Osteoblast (primary cell): Measurements from ENCODE around the gene CHRD. TPM values are rescaled to one million over a fixed set of nuclear protein-coding genes. Genes with fewer than 3 reads are reported as not detected.

Experiments used
- DNase-seq: peaks from one replicate; pipeline ENCODE4 v3.0.0; 2011; ENCODE audit warnings: low spot score, mixed read lengths; ENCODE audit not compliant: insufficient read length; ENCODE audit errors: missing footprints
- H2AFZ ChIP-seq: 2 replicates; pipeline ENCODE4 v1.6.0; 2011; ENCODE audit warnings: mild to moderate bottlenecking, low read length
- H3K27ac ChIP-seq: 2 replicates; pipeline ENCODE4 v1.5.1; 2011; ENCODE audit warnings: mild to moderate bottlenecking, low read depth, low read length, moderate library complexity
- H3K27me3 ChIP-seq: 2 replicates; pipeline ENCODE4 v1.6.0; 2012; ENCODE audit warnings: mild to moderate bottlenecking, control low read depth, inconsistent platforms, low read length, moderate library complexity; ENCODE audit not compliant: insufficient read depth
- H3K36me3 ChIP-seq: 2 replicates; pipeline ENCODE4 v1.5.1; 2011; ENCODE audit warnings: mild to moderate bottlenecking, low read length, control low read depth, moderate library complexity; ENCODE audit not compliant: insufficient read depth
- H3K4me1 ChIP-seq: 2 replicates; pipeline ENCODE4 v1.5.1; 2011; ENCODE audit warnings: mild to moderate bottlenecking, low read length, control low read depth, moderate library complexity; ENCODE audit not compliant: insufficient read depth
- H3K4me2 ChIP-seq: 2 replicates; pipeline ENCODE4 v1.6.0; 2011; ENCODE audit warnings: mild to moderate bottlenecking, low read length; ENCODE audit not compliant: insufficient read depth
- H3K4me3 ChIP-seq: fragments of 200-600 bp; sonication (generic); 3 replicates; pipeline ENCODE4 v1.5.1; 2012; ENCODE audit warnings: mild to moderate bottlenecking, low read length, inconsistent platforms; ENCODE audit not compliant: insufficient read depth
- H3K79me2 ChIP-seq: 2 replicates; pipeline ENCODE4 v1.6.0; 2012; ENCODE audit warnings: mild to moderate bottlenecking, low read length, control low read depth, inconsistent platforms; ENCODE audit not compliant: insufficient read depth
- H3K9me3 ChIP-seq: 2 replicates; pipeline ENCODE4 v1.5.1; 2011; ENCODE audit warnings: low read depth, low read length, control low read depth
- H4K20me1 ChIP-seq: 2 replicates; pipeline ENCODE4 v1.6.0; 2012; ENCODE audit warnings: mild to moderate bottlenecking, low read length, control low read depth; ENCODE audit not compliant: insufficient read depth
- total RNA-seq: library from RNA; depleted of rRNA; stranded (reverse); fragments of >200 nt; gene quantifications from 2 replicates; pipeline ENCODE4 v1.2.3, GENCODE V29; 2012
- TF ChIP-seq, protein P1 (sequence below): IDR thresholded peaks from 2 replicates; pipeline ENCODE4 v1.5.1; 2011; ENCODE audit warnings: mild to moderate bottlenecking, low read depth, low read length, moderate library complexity; ENCODE audit errors: extremely low read depth

CHRD gene
- total RNA-seq, 1 donor: 0.36 TPM

DNA sequence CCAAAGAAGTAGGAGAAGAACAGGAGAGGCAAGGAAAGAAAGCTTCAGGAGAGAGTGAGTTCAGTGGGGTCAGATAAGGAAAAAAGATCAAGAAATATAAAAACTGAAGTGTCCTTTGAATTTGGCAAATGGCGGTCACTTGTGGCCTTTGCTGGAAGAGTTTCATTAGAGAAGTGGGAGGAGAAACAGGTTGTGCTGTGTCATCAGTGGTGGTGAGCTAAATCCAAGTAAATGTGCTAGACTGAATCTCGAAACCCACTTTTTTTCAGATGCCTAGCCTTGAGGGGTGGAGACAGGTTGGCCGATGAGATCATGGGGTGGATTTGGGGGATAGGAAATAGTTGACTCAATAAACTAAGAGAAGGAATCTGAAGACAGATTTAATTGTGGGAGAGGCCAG lies 43.7 kb downstream of the CHRD start:
- no peak overlapping the region for H3K4me2 ChIP-seq
- H2AFZ ChIP-seq: no peak overlapping the region
- no peaks in the 10 kb centered on the region for H3K36me3 ChIP-seq
- H3K9me3 ChIP-seq: no peaks in the 10 kb centered on the region
- H3K27me3 ChIP-seq: peaks cover 16% of the 10 kb centered on the region
- TF ChIP-seq, protein P1, sequence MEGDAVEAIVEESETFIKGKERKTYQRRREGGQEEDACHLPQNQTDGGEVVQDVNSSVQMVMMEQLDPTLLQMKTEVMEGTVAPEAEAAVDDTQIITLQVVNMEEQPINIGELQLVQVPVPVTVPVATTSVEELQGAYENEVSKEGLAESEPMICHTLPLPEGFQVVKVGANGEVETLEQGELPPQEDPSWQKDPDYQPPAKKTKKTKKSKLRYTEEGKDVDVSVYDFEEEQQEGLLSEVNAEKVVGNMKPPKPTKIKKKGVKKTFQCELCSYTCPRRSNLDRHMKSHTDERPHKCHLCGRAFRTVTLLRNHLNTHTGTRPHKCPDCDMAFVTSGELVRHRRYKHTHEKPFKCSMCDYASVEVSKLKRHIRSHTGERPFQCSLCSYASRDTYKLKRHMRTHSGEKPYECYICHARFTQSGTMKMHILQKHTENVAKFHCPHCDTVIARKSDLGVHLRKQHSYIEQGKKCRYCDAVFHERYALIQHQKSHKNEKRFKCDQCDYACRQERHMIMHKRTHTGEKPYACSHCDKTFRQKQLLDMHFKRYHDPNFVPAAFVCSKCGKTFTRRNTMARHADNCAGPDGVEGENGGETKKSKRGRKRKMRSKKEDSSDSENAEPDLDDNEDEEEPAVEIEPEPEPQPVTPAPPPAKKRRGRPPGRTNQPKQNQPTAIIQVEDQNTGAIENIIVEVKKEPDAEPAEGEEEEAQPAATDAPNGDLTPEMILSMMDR: no peak
- peaks cover 5% of the 10 kb centered on the region for H3K4me1 ChIP-seq
- DNase-seq: no peak
- H3K79me2 ChIP-seq: no peaks in the 10 kb centered on the region
- H4K20me1 ChIP-seq: no peaks in the 10 kb centered on the region
- no peak overlapping the region for H3K27ac ChIP-seq
- no peak overlapping the region for H3K4me3 ChIP-seq

DNA sequence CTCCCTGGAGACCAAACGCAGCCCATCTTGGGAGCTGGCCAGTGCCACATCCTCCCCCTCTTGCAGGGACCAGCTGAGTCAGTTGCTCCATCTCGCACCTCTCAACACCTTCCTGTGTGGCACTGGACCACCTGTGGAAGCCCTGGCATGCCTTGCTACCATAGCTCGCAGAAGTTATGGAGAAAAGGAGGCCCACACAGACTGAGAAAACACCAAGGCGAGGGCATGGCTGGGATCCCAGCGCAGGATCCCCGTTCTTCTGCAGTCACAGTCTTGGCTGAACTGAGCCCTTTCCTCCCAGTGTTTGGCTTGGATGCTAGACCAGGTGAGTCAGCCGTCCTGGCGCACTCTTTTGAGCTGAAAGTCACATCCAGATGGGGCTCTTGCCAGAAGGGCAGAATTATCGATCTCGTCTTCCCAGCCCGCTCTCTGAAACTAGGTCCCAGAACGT lies 46.9 kb downstream of the CHRD start:
- Histone ChIP-seq H3K4me3 (no peak overlapping the region), H3K27ac (no peak overlapping the region), H3K4me1 (peaks cover 5% of the 10 kb centered on the region), H2AFZ (no peak overlapping the region), H3K9me3 (no peaks in the 10 kb centered on the region), H3K36me3 (no peaks in the 10 kb centered on the region), H3K27me3 (peaks cover 12% of the 10 kb centered on the region), H3K79me2 (no peaks in the 10 kb centered on the region), H4K20me1 (no peaks in the 10 kb centered on the region), H3K4me2 (no peak overlapping the region)
- TF ChIP-seq, protein P1: no peak
- peak; percentile 62 for DNase-seq

DNA sequence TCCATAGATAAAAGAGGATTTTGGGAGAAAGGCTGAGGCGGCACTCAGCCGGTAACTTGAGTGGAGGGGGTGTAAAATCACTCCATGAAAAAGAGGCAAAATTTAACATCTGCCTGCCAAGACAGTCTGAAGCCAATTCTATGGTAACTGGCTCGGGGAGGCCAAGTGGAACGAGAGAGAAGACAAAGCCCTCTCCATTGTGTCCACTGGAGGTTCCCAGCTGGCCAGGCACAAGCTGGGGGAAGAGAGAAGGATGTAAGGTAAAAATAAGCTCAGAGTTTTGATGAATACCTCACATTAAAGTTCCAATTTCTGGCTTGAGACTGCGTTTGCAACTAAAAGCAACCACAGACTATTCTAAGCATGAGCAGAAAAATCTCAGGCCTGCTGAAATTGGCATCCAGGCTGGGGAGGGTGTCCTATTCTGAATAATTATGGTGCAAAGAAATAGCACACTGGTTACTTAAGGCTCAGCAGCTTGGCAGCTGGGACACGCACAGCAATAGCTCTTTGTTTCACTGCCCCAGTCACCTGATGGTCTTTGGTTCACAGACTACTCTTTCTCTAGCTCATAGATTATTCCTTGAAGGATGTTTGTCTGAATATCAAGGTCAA lies 48.8 kb downstream of the CHRD start:
- H2AFZ ChIP-seq: no peak overlapping the region
- TF ChIP-seq, protein P1: no peak
- DNase-seq: peak; percentile 14
- no peaks in the 10 kb centered on the region for H3K36me3 ChIP-seq
- no peaks in the 10 kb centered on the region for H4K20me1 ChIP-seq
- peaks cover 10% of the 10 kb centered on the region for H3K27me3 ChIP-seq
- H3K27ac ChIP-seq: no peak overlapping the region
- H3K4me2 ChIP-seq: no peak overlapping the region
- H3K4me1 ChIP-seq: peaks cover 5% of the 10 kb centered on the region
- H3K79me2 ChIP-seq: no peaks in the 10 kb centered on the region
- no peaks in the 10 kb centered on the region for H3K9me3 ChIP-seq
- H3K4me3 ChIP-seq: no peak overlapping the region

DNA sequence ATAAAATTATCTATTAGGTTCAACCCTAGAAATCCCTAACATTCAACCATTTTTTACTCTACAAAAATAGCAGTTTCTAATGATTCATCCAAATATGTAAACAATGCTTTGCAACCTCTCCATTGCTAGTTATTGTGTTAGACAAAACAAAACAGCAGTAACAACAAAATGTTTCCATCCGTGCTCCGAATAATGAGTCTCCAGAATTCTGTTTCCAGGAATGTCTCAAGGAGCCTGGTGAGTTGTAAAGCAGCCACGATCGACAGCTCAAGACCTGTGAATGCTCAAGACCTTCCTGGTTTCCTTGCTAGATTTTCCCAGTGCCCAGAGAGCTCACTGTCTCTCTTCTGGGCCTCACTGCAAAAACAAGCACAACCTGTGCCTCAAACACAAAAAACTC lies 49.9 kb downstream of the CHRD start:
- DNase-seq: no peak
- peaks cover 10% of the 10 kb centered on the region for H3K27me3 ChIP-seq
- no peak overlapping the region for H2AFZ ChIP-seq
- no peaks in the 10 kb centered on the region for H4K20me1 ChIP-seq
- H3K36me3 ChIP-seq: no peaks in the 10 kb centered on the region
- TF ChIP-seq, protein P1: no peak
- H3K4me2 ChIP-seq: no peak overlapping the region
- peaks cover 5% of the 10 kb centered on the region for H3K4me1 ChIP-seq
- no peaks in the 10 kb centered on the region for H3K9me3 ChIP-seq
- H3K79me2 ChIP-seq: no peaks in the 10 kb centered on the region
- H3K4me3 ChIP-seq: no peak overlapping the region
- H3K27ac ChIP-seq: no peak overlapping the region
